Measurements from ENCODE around the gene SSBP3.
"Not testable (repeated sequence)": the region's sequence is repeated elsewhere in the genome, so short reads cannot be mapped to it uniquely, and the experiment has no call there.

SSBP3 gene

DNA sequence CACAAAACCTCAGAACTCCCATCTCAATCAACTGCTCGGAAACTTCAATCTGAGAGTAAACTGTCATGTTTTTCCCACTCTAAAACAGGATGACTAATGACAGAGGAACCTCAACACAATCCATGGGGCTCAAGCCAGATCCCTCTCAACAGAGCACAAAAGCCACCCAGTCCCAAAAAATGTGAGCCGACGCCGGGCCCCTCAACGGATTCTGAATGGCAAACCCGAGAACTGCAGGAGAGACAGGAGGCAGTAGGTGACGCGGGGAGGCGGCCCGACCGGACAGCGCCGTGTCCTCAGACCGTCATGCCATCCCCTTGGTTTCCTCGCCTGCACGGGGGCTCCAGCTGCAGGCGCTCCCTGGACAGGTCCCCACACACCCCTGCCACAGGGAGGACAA is 53.4 kb downstream of the SSBP3 start:
- no peak for FAIRE-seq
- no peak for TF ChIP-seq POU2F2 (IDR thresholded peaks at IDR 0.05; ENCODE audit: low read depth, low read length)
- no peak for TF ChIP-seq PAX5 (IDR thresholded peaks at IDR 0.05; ENCODE audit: insufficient read depth, low read length, severe bottlenecking)
- no peak for TF ChIP-seq POLR2A (IDR thresholded peaks at IDR 0.05; ENCODE audit: low read depth, low read length)
- no peak for TF ChIP-seq SPI1 (IDR thresholded peaks at IDR 0.05; ENCODE audit: low read depth, low read length)
- no peak for TF ChIP-seq POLR2AphosphoS5 (IDR thresholded peaks at IDR 0.05; ENCODE audit: low read depth, low read length)

DNA sequence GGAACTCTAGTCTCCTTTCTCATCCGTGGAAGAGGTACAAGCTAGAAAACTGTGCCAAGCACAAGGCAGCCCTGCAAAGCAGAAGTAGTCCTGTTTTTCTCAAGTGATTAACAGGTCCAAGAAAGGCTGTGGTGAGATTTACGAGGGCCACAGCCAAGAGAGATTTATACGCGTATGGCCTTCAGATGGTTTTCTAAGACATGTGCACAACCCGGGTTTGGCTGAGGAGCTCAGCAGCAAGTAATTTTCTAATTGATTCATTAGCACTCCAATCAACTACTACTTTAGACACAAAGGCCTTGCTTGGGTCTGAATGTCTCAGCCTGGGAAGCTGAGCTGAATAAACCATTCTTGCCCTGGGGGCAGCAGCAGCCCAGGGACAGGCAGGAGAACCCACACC is 55.8 kb downstream of the SSBP3 start:
- TF ChIP-seq TAF1 (IDR thresholded peaks at IDR 0.05; ENCODE audit: low read depth, low read length) (no peak), POLR2AphosphoS5 (IDR thresholded peaks at IDR 0.05; ENCODE audit: low read depth, low read length) (no peak), PAX5 (IDR thresholded peaks at IDR 0.05; ENCODE audit: insufficient read depth, low read length, severe bottlenecking) (no peak), SPI1 (IDR thresholded peaks at IDR 0.05; ENCODE audit: low read depth, low read length) (no peak), POU2F2 (IDR thresholded peaks at IDR 0.05; ENCODE audit: low read depth, low read length) (no peak), POLR2A (IDR thresholded peaks at IDR 0.05; ENCODE audit: low read depth, low read length) (no peak)
- no peak for DNase-seq (ENCODE audit: insufficient read length, low spot score)
- no peak for FAIRE-seq

More for the DNA sequence above, 53.4 kb downstream of the SSBP3 start:
- no peak for DNase-seq (ENCODE audit: insufficient read length, low spot score)

DNA sequence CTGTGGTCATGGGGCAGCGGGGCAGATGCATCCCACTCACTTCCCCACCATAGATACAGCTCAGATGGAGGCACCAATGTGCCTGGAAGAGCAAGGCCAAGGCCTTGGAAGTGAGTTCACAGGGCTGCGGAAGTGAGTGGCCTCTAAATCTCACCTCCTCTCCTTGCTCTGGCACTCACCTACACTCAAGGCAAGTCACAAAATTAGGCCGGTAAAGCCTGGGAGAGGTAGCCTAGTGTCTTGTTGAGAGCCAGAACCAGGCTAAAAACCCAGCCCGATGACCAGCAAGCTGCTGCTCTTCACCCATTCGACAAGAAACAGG is 57.5 kb downstream of the SSBP3 start:
- no peak for FAIRE-seq
- no peak for DNase-seq (ENCODE audit: insufficient read length, low spot score)
- no peak for TF ChIP-seq TAF1 (IDR thresholded peaks at IDR 0.05; ENCODE audit: low read depth, low read length)
- TF ChIP-seq POLR2A (IDR thresholded peaks at IDR 0.05; ENCODE audit: low read depth, low read length), result no peak
- no peak for TF ChIP-seq SPI1 (IDR thresholded peaks at IDR 0.05; ENCODE audit: low read depth, low read length)
- no peak for TF ChIP-seq POU2F2 (IDR thresholded peaks at IDR 0.05; ENCODE audit: low read depth, low read length)
- no peak for TF ChIP-seq PAX5 (IDR thresholded peaks at IDR 0.05; ENCODE audit: insufficient read depth, low read length, severe bottlenecking)
- TF ChIP-seq POLR2AphosphoS5 (IDR thresholded peaks at IDR 0.05; ENCODE audit: low read depth, low read length), result no peak

DNA sequence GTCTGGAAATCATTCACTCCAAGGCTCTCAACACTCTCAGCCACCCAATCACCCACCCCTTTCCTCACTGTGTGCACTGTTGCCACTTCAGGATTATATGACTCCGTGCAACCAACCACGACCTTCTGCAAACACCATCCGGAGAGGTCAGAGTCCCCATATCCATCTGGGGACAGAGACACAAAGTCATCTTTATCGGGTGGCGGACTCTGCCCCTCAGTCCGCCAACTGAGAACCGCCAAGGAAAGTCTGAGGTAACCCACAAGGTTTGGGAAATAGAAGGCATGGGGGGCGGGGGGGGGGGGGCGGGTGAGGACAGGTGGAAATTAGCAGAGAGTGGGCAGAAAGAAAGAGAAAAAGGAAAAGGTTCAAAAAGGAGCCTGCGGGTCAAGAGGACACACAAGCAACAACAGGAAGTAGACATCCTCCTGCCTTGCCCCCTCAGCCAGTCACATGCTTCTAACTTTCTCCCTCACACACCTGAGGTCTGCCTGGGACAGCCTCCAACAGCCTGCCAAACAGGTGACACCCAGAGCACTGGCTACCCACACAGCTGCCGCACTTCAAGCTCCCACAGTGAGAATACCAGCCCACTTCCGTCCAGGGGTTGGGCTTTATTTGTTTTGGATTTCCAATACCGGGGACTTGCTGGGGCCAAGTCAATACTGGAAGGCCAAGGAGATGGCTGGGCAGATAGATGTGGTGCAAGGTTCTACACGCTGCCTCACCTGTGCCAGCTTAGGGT is 58.1 kb downstream of the SSBP3 start:
- no peak for TF ChIP-seq TAF1 (IDR thresholded peaks at IDR 0.05; ENCODE audit: low read depth, low read length)
- TF ChIP-seq POU2F2 (IDR thresholded peaks at IDR 0.05; ENCODE audit: low read depth, low read length), result no peak
- TF ChIP-seq POLR2A (IDR thresholded peaks at IDR 0.05; ENCODE audit: low read depth, low read length), result no peak
- no peak for TF ChIP-seq SPI1 (IDR thresholded peaks at IDR 0.05; ENCODE audit: low read depth, low read length)
- no peak for TF ChIP-seq POLR2AphosphoS5 (IDR thresholded peaks at IDR 0.05; ENCODE audit: low read depth, low read length)
- TF ChIP-seq PAX5 (IDR thresholded peaks at IDR 0.05; ENCODE audit: insufficient read depth, low read length, severe bottlenecking), result no peak
- FAIRE-seq (no peak), DNase-seq (ENCODE audit: insufficient read length, low spot score) (no peak)

DNA sequence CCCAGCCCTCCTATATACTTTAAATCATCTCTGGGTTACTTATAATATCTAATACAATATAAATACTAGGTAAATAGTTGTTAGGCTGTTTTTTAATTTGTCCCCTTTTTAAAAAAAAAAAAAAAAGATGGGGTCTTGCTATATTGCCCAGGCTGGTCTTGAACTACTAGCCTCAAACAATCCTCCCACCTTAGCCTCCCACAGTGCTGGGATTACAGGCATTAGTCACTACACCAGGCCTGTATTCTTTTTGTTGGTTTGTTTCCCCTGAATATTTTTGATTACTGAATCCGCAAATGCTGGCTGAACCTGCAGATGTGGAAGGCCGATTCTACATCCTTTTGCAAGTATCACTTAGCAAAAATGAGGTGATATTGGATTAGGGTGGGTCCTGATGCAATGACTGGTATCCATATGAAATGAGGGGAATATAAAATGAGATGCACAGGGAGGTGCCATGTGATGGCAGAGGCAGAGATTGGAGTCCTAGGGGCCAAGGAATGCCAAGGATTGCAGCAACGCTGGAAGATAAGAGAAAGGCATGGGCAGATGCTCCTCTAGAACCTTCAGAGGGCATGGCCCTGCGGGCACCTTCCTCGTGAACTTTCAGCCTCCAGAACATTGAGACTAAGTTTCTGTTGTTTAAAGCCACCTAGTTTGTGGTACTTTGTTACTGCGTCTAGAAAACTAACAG is 58.8 kb downstream of the SSBP3 start:
- no peak for FAIRE-seq
- TF ChIP-seq POU2F2 (IDR thresholded peaks at IDR 0.05; ENCODE audit: low read depth, low read length), result no peak
- no peak for TF ChIP-seq PAX5 (IDR thresholded peaks at IDR 0.05; ENCODE audit: insufficient read depth, low read length, severe bottlenecking)
- TF ChIP-seq POLR2A (IDR thresholded peaks at IDR 0.05; ENCODE audit: low read depth, low read length), result no peak
- TF ChIP-seq SPI1 (IDR thresholded peaks at IDR 0.05; ENCODE audit: low read depth, low read length), result no peak
- DNase-seq (ENCODE audit: insufficient read length, low spot score), result no peak

DNA sequence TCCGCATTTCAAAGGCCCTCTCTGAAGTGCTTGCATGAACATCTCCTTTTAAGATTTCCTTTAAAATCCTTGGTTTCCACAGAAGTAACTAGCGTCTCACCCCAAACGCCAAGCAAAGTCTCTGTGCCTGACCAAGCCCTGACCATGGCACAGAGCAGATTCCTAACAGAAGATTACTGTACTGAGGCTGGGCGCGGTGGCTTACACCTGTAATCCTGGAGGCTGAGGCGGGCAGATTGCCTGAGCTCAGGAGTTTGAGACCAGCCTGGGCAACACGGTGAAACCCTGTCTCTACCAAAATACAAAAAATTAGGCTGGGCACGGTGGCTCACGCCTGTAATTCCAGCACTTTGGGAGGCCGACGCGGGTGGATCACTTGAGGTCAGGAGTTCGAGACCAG is 60.6 kb downstream of the SSBP3 start:
- not testable (repeated sequence) for FAIRE-seq; DNase-seq (ENCODE audit: insufficient read length, low spot score)

DNA sequence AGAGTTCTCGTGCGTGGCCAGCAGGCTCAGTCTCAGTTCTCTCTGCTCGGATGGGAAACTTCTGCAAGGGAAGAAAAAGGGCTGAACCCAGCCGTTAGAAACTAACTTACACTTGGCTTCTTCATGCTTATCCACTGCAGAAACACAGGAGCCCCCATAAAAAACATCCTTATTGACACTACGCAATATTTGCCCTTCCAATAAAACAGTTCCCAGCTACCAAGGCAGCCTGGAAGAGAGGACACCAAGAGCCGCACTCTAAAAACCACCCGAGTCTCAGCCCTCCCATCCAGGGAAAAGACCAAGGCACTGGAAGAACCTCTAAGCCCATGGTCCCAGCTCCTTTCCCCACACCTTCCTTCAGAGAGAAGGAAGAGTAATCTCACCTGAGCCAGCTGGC is 61.1 kb downstream of the SSBP3 start:
- no peak for TF ChIP-seq POLR2AphosphoS5 (IDR thresholded peaks at IDR 0.05; ENCODE audit: low read depth, low read length)
- TF ChIP-seq POU2F2 (IDR thresholded peaks at IDR 0.05; ENCODE audit: low read depth, low read length), result no peak
- TF ChIP-seq POLR2A (IDR thresholded peaks at IDR 0.05; ENCODE audit: low read depth, low read length), result no peak
- TF ChIP-seq PAX5 (IDR thresholded peaks at IDR 0.05; ENCODE audit: insufficient read depth, low read length, severe bottlenecking), result no peak
- TF ChIP-seq SPI1 (IDR thresholded peaks at IDR 0.05; ENCODE audit: low read depth, low read length), result no peak
- TF ChIP-seq TAF1 (IDR thresholded peaks at IDR 0.05; ENCODE audit: low read depth, low read length), result no peak
- DNase-seq (ENCODE audit: insufficient read length, low spot score), result no peak
- no peak for FAIRE-seq

DNA sequence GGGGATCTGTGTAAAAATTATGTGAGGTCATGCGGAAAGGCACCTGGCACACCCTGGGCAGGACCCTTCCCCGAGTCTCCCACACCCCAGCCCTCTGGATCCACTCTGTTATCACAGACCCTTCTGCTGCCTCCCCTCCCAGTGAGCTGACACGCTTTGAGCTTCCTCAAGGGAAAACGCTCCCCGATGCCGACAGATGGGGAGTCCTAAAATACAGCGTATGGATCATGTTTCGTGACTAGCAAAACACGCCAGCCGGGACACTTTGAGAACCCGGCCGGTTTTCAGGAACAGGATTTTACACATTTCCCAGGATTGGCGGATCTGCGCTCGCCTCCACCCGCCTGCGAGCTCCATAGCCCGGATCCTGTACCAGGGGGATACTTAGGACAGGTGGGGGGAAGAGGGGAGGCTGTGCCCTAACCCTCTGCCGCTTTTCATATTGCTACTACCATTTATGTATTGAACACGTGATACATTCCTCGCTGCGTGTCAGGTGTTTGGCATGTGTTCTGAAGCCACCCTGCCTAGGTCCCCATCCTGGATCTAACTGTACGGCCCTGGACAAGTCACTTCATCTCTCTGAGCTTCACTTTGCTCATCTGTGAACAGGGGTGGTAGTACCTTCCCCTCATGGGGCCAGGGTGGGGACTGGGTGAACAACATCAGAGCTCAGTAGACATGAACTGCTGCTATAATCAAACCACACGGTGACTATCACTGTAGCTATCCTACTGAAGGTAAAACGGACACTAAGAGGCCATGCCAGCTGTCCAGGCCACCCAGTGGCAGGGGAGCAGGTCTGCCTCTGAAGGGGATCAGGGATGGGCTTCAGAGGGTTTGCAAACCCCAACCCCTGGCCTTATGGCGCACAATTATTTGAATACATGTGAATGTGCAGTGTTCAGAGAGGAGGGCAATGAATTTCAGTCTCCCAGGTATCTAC is 63.2 kb downstream of the SSBP3 start:
- DNase-seq (ENCODE audit: insufficient read length, low spot score) (no peak), FAIRE-seq (no peak)
- TF ChIP-seq POLR2AphosphoS5 (IDR thresholded peaks at IDR 0.05; ENCODE audit: low read depth, low read length), result no peak
- no peak for TF ChIP-seq POU2F2 (IDR thresholded peaks at IDR 0.05; ENCODE audit: low read depth, low read length)
- TF ChIP-seq SPI1 (IDR thresholded peaks at IDR 0.05; ENCODE audit: low read depth, low read length), result no peak
- TF ChIP-seq POLR2A (IDR thresholded peaks at IDR 0.05; ENCODE audit: low read depth, low read length), result no peak
- TF ChIP-seq TAF1 (IDR thresholded peaks at IDR 0.05; ENCODE audit: low read depth, low read length), result no peak
- TF ChIP-seq PAX5 (IDR thresholded peaks at IDR 0.05; ENCODE audit: insufficient read depth, low read length, severe bottlenecking), result no peak

DNA sequence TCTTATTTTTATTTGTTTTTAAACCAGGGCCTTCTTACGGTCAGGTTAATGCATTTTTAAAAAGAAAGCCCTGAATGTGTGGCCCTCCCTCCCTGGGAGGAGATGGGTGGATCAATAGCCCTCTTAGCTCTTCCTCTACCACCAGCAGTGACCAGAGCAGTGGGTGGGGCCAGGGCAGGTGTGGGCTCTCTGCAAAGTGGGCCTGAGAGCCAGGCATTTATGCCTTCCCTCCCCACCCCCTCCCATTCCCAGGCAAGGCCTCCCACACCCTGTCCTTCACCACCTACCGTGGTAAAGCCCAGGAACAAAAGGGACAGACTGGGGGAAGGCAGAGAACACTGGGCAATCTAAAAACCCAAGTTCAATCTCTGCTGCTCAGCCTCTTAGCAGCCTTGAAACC is 63.9 kb downstream of the SSBP3 start:
- FAIRE-seq, result no peak
- TF ChIP-seq SPI1 (IDR thresholded peaks at IDR 0.05; ENCODE audit: low read depth, low read length) (no peak), TAF1 (IDR thresholded peaks at IDR 0.05; ENCODE audit: low read depth, low read length) (no peak), POLR2AphosphoS5 (IDR thresholded peaks at IDR 0.05; ENCODE audit: low read depth, low read length) (no peak), PAX5 (IDR thresholded peaks at IDR 0.05; ENCODE audit: insufficient read depth, low read length, severe bottlenecking) (no peak), POU2F2 (IDR thresholded peaks at IDR 0.05; ENCODE audit: low read depth, low read length) (no peak), POLR2A (IDR thresholded peaks at IDR 0.05; ENCODE audit: low read depth, low read length) (no peak)
- DNase-seq (ENCODE audit: insufficient read length, low spot score), result no peak
